GM19467 (cell line): ENCODE results near the gene CYP4A11.
"Not testable (repeated sequence)": the region's sequence is repeated elsewhere in the genome, so short reads cannot be mapped to it uniquely, and the experiment has no call there.

ENCODE experiments used
- ATAC-seq: cut with Tn5 transposase; IDR thresholded peaks from one replicate; pipeline ENCODE4 v1.9.1; 2021; ENCODE audit warnings: mild to moderate bottlenecking, moderate library complexity; ENCODE audit not compliant: unreplicated experiment

The CYP4A11 gene, protein sequence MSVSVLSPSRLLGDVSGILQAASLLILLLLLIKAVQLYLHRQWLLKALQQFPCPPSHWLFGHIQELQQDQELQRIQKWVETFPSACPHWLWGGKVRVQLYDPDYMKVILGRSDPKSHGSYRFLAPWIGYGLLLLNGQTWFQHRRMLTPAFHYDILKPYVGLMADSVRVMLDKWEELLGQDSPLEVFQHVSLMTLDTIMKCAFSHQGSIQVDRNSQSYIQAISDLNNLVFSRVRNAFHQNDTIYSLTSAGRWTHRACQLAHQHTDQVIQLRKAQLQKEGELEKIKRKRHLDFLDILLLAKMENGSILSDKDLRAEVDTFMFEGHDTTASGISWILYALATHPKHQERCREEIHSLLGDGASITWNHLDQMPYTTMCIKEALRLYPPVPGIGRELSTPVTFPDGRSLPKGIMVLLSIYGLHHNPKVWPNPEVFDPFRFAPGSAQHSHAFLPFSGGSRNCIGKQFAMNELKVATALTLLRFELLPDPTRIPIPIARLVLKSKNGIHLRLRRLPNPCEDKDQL

DNA sequence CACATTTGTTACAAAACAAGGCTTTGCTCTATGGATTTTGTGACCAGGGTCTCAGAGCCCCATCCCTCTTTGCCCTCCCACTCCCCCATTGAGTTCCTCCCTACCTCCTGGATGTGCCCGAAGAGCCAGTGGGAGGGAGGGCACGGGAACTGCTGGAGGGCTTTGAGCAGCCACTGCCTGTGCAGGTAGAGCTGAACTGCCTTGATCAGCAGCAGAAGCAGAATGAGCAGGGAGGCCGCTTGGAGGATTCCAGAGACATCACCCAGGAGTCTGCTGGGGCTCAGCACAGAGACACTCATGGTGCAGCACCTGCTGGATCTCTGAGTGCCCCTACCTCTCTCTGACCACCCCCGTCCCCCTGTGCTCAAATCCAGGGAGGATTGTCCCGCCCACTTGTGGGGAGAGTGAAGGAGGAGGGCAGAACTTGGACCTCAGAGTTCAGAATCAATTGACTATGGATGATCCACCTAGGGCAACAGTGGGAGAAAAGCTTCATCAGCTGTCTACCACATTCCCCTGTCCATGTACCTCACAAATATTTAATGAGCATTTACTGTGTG lies at the start of gene CYP4A11:
CYP4A11 (minus strand) TSS at position 342 of the 560 bp plus-strand sequence; CDS start at position 299, 43 bp downstream.
- no peak for ATAC-seq

DNA sequence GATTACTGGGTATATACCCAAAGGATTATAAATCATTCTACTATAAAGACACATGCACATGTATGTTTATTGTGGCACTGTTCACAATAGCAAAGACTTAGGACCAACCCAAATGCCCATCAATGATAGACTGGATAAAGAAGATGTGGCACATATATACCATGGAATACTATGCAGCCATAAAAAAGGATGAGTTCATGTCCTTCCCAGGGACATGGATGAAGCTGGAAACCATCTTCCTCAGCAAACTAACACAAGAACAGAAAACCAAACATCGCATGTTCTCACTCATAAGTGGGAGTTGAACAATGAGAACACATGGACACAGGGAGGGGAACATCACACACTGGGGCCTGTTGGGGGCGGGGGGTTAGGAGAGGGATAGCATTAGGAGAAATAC lies 49.3 kb upstream of the CYP4A11 start:
- not testable (repeated sequence) for ATAC-seq

DNA sequence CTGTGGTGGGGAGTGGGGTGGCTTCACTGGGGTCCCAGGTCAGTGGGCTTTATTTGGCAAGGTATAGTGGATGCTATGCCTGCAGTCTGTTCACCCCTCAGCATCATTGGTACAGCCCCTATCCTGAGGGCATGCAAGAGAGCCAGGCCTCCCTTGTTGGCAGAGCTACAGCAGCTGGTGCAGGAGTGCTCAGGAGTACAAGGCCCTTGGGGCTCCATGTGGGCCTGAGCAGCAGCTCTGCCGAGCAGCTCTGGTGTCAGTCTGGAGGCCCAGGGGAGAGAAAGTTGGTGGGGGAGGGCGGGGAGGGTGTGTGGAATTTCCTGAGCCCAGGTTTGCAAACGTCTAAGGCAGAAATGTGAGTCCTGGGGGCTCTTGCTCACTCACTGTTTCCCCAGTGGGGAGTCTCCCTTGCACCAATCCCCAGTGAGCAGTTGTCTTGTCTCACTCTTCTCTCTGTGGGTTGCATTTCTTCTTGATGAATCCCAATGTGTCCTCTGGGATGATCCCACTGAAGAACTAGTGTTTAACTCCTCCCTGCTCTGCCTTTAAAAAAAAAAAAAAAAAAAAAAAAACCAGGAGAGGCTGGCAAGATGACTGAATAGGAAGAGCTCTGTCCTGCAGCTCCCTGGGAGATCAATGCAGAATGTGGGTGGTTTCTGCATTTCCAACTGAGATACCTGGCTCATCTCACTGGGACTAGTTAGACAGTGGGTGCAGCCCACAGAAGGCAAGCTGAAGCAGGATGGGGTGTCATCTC lies 42.7 kb upstream of the CYP4A11 start:
- ATAC-seq, result no peak

DNA sequence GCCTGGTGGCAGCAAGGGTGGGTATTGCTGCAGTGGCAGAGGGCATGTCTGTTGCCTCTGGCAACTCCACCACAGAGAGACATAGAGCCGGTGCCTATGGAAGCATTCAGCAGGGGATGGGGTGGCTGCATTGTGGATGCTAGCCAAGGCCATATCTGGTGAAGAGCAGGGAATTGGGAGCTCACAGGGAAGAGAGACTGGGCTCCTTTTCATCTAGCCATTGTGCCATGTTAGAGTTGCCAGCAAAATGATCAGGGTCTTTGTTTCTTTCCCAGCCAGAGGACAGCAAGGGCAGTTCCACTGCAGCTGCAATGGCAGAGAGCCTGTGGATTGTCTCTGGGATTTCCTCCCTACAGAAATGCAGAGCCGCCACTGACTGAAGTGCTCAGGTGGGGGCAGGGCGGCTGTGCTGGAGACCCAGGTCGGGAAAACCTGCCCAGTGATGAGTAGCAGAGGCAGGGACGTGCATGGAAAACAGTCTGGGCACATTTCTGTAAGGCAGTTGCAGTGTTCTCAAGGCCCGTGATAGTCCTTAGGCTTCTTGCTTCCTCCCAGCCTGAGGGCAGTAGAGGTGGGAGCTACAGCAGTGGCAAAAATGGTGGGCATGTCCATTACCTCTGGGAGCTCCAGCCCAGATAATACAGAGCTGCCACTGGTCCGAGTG lies 42.0 kb upstream of the CYP4A11 start:
- ATAC-seq, result no peak

DNA sequence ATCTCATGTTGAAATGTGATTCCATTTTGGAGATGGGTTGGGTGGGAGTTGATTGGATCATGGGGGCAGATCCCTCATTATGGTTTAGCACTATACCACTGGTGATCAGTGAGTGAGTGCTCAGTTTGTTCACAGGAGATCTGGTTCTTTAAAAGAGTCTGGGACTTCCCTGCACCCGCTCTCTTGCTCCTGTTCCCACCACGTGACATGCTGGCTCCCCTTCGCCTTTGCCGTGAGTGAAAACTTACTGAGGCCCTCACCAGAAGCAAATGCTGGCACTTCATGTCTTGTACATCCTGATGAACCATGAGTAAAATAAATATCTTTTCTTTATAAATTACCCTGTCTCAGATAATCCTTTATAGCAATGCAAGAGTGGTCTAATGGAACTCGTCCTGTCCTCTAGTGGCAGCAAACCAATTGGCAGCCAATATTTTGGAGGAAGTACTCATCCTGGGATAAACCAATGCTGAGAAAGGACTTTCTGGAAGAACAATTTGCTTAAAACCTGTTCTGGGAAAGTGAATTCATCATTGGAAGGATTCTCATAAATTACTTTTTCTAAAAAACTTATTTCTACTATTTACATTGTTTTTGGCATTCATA lies 27.8 kb upstream of the CYP4A11 start:
- no peak for ATAC-seq

DNA sequence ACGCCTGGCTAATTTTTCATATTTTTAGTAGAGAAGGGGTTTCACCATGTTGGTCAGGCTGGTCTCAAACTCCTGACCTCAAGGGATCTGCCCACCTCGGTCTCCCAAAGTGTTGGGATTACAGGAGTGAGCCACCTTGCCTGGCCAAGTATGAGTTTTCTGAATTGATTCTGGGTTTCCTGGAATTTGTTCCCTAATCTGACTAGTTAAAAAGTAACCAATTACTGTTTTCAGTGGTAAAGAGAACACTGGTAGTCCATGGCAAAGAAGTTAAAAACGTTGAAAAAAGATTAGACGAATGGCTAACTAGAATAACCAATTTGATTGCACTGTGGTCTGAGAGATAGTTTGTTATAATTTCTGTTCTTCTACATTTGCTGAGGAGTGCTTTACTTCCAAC lies 21.0 kb upstream of the CYP4A11 start:
- not testable (repeated sequence) for ATAC-seq

DNA sequence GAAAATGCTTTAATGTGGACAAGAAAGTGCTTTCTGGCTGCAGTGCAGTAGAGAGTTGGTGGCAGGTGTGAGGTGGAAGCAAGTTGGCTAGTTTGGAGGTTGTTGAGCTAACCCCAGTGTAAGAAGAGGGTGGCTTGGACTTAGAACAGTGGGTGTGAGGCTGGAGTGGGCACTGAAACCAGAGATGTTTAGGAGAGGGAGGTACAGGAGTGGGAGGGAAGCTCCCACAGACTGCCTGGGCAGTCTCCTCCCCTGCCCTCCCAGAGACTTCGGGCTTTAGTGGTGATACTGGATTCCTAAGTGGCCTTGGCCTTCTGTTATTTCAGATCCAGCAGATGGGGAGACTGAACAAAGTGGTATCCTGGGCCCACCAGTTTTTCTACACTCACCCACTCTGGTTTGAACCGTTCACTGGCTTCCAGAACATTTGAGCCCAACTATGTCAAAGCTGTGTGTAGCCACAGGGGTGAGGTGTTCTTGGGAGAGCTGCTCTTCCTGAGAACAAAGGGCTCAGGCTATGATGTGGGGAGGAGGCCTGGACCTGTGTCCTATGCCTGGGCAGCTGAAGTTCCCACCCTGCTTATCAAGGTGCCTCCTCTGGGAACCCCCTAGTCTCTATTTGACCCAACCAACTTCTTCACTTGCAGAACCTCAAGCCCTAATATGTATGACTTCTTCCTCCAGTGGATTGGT lies 19.9 kb upstream of the CYP4A11 start:
- no peak for ATAC-seq

DNA sequence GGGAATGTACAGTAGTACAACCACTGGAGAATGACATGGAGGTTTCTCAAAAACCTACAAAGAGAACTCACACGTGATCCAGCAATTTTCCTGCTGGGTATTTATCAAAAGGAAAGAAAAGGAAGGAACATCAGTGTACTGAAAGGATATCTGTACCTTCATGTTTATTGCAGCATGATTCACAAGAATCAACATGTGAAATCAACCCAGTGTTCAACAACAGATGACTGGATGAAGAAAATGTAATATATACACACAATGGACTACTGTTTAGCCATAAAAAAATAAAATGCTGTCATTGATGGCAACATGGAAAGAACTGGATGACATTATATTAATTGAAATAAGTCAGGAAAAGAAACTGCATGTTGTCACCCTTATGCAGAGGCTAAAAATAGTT lies 19.0 kb upstream of the CYP4A11 start:
- ATAC-seq, result no peak

DNA sequence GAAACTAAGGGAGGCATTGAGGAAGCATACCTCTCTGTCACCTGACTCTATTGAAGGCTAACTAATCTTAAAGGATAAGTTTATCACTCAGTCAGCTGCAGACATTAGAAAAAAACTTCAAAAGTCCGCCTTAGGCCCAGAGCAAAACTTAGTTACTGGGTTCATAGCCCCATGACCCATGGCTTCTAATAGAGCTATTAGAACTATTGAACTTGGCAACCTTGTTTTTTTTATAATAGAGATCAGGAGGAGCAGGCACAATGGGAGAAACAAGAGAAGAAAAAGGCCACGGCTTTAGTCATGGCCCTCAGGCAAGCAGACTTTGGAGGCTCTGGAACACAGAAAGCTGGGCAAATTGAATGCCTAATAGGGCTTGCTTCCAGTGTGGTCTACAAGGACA lies 13.8 kb upstream of the CYP4A11 start:
- ATAC-seq, result not testable (repeated sequence)

DNA sequence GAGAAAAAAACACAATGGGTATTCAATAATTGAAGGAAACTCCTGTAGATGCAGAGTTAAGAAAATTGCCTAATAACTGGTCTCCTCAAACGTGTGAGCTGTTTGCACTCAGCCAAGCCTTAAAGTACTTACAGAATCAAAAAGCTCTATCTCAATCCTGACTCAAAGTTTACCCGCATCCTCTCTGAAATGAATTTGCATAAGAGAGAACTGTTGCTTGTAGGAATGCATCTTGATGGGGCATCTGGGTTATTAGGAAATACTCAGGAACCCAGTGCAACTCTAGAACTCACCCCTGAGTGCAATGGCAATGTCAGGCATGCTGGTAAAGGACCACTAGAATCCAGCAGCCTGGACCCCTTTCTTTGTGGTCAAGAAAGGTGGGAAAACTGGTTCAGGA lies 12.6 kb upstream of the CYP4A11 start:
- not testable (repeated sequence) for ATAC-seq

DNA sequence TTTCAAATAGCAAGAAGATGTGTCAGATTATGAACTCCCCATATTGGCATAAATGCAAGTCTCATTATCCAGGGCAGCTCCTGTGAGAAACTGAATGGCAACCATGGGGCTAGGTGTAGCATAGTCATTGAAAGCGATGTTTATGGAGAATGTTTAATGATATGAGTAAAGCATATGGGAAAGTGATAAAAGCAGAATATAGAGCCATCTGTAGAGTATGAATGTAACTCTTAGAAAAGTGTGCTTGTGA lies 8.1 kb upstream of the CYP4A11 start:
- not testable (repeated sequence) for ATAC-seq

DNA sequence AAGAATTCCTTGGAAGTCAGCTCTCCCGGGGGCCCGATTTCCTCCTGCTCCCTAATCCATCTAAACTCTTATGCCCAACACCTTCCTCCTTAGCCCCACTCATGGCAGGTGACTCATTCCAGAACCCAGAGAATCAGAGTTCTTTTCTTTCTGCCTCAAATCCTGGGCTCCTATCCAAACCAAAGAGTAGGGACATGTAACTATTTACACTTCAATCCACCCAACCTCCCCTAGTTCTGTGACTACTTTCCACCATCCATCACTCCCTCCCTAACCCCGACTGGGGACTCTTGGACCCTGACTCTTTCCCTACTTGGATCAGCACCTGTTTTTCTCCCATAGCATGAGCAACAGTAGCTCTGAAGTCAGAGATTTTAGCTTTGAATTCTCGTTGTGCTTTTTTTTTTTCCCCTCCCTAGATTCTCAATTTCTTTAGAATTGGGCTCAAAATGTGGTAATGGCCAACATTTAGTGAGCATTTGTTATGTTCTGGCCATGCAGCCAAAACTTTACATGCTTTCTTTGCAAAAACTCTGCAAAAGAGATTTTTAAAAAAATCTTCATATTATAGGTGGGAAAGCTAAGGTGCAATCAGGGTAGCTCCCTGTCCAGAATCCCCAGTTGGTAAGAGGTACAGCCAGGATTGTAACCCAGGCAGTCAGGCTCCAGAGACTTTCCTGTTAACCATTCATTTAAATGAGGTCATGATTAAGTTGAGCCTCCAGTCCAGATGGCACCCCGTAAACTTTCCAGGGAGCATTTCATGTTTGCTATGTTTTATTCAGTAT lies 7.5 kb upstream of the CYP4A11 start:
- no peak for ATAC-seq

DNA sequence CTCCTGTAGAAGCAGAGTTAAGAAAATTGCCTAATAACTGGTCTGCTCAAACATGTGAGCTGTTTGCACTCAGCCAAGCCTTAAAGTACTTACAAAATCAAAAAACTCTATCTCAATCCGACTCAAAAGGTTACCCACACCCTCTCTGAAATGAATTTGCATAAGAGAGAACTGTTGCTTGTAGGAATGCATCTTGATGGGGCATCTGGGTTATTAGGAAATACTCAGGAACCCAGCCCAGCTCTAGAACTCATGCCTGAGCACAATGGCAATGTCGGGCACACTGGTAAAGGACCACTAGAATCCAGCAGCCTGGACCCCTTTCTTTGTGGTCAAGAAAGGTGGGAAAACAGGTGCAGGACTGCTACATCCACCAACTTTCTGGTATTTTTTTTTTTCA lies 6.4 kb upstream of the CYP4A11 start:
- ATAC-seq, result not testable (repeated sequence)

DNA sequence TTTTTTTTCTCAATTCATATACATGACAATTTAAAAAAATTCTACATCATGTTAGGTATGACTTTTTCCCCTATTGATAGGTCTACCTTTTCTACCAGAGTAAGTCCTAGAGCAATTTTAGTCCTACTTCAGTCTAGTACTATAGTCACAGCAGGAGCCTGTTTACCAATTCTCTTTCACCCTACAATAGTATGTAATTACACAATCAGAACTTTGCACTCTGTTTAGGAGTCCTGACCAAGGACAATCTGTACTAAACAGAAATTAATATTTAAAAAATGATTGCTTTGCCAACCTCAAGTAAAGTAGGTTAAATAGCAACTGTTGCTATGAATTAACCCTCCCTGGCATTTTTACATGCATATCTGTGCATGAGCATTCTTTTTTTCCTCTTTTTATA lies 810 bp upstream of the CYP4A11 start:
- ATAC-seq, result no peak

DNA sequence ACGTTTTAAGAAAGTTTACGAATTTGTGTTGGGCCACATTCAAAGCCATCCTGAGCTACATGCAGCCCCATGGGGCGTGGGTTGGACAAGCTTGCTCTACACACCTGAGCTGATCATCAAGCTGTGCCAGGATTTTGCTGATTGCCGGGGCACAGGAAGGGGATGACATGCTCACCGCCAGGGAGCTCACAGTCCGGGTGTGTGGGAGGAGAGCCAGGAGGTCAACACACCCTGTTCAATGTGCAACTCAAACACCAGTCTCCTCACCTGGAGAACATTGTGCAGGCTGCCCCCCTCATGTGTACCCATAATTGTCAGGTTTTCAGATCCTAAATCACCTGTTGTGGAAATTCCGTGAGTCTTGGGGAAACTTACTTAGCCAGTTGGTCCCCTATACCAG lies 969 bp downstream of the CYP4A11 start:
- ATAC-seq, result no peak

DNA sequence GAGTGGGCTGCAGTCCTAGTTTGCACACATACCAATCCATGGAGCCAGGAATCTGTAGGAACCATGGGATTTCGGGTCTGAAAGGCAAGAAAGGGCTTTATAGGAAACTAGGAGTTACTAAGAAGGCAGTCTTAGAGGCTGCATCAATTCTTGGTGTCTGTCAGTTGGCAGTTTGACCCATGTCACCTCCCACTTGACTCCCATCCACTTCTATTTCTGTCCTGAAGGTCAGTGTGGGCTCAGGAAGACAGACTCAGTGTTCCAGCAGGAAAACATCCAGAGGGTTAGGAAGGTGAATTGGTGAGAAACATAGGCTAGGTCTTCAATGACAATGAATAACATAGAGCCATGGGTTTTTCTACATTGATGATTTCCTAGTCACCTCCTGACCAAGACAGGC lies 4.0 kb downstream of the CYP4A11 start:
- no peak for ATAC-seq

DNA sequence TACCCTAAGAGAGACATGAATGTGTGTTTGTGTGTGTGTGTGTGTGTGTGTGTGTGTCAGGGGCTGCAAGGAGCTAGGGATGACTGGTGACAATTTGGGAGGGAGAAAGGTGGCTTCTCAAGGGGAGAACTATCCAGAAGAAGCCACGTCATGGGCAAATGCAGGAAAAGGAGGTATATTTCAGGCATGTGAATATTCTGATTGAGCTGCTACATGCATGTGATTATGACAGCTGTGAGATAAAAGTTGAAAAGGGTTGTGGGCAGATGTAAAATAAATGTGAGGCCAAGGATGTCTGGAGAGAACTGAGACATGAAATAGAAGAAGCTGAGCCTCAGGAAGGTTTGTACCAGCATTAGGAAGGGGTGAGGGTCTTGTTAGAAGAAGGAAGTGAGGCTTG lies 4.5 kb downstream of the CYP4A11 start:
- ATAC-seq, result no peak

DNA sequence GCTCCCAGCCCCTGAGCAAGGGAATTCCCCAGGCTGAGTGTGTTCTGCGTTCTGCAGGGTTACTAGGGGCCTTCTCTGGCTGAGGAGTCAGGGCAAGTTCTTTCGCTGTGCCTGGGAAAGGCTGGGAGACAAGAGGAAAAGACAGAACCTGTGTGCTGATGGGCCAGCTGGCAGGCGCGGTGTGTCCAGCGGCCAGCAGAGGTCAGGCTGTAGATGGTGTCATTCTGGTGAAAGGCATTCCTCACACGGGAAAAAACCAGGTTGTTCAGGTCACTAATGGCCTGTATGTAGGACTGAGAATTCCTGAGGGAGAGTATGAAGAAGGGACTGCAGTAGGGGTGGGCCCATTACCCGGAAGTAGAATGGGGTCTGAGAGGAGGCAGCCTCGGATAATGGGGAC lies 6.4 kb downstream of the CYP4A11 start:
- ATAC-seq, result not testable (repeated sequence)

DNA sequence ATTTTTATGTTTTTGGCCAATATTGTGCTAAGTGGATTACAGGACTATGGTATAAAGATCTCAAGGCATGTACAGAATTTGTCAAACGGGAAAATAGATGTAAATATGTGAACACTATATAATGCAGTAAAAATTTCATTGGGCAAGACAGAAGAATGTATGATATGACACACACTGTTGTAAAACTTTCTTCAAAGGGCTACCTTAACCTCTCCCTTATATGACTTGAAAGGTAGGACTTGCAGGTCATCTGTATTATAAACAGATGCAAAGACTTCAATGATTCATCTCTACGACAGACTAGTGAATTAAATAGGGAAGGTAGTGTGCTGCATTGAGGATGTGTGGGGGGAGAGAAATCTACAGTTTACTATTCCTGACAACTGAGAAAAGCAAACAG lies 9.3 kb downstream of the CYP4A11 start:
- ATAC-seq, result not testable (repeated sequence)

DNA sequence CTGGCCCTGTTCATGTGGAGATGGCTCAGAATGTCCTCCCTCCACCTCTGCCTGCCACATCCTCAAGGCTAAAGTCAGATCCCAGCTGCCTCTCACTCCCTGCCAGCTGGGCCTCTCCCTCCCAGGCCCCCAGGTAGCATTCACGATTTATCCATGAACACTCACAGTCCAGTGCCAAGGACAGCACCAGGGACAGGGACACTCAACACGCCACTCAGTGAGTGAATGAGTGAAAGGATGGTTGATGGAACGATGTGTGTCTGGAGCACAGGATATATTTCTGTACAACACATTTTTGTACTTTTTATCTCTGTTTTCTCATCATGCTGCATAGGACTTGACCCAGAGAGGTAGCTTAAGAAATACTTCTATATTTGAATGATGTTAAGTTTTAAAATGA lies 10.1 kb downstream of the CYP4A11 start:
- ATAC-seq, result no peak
